GM12878 (cell line): ENCODE measurements around the gene RAPGEF3.

ENCODE experiments used
- BRCA1 ChIP-seq: IDR thresholded peaks from 2 replicates; pipeline ENCODE4 v1.6.1; 2011; ENCODE audit warnings: low read depth, low read length, improper control_type of control experiment
- CTCF ChIP-seq, 3 experiments: IDR thresholded peaks in 2 of 3; conservative IDR thresholded peaks in 1 of 3; 2 replicates each; pipeline ENCODE4 v1.5.1; 2011; ENCODE audit warnings: low read depth in 3 of 3, low read length in 3 of 3, mild to moderate bottlenecking in 3 of 3, control low read depth in 2 of 3, moderate library complexity in 2 of 3, inconsistent platforms in 1 of 3, mixed read lengths in 1 of 3; ENCODE audit not compliant: control insufficient read depth in 2 of 3, insufficient read depth in 1 of 3; ENCODE audit errors: extremely low read depth in 1 of 3
- ESRRA ChIP-seq: IDR thresholded peaks from 2 replicates; pipeline ENCODE4 v1.6.1; 2012; ENCODE audit warnings: mild to moderate bottlenecking, low read length, improper control_type of control experiment
- EZH2 ChIP-seq: IDR thresholded peaks from 2 replicates; pipeline ENCODE4 v1.6.1; 2012; ENCODE audit warnings: low read depth, mild to moderate bottlenecking, control low read depth, inconsistent platforms, low read length, borderline replicate concordance; ENCODE audit not compliant: control insufficient read depth
- IRF3 ChIP-seq: fragments of 450-650 bp; IDR thresholded peaks from 2 replicates; pipeline ENCODE4 v1.6.1; 2014; ENCODE audit warnings: mild to moderate bottlenecking
- JUNB ChIP-seq: IDR thresholded peaks from 2 replicates; pipeline ENCODE4 v1.6.1; 2016; ENCODE audit warnings: antibody characterized with exemption, mild to moderate bottlenecking
- POLR2AphosphoS5 ChIP-seq: IDR thresholded peaks from 2 replicates; pipeline ENCODE4 v1.6.1; 2011; ENCODE audit warnings: mild to moderate bottlenecking, low read length, inconsistent platforms
- SIX5 ChIP-seq: IDR thresholded peaks from 2 replicates; pipeline ENCODE4 v1.6.1; 2011; ENCODE audit warnings: mild to moderate bottlenecking, low read depth, low read length, moderate library complexity; ENCODE audit not compliant: severe bottlenecking
- SUZ12 ChIP-seq: fragments of 200-600 bp; sonication (generic); IDR thresholded peaks from one replicate; pipeline ENCODE4 v1.6.1; 2018; ENCODE audit warnings: antibody characterized with exemption, mild to moderate bottlenecking; ENCODE audit not compliant: unreplicated experiment
- YY1 ChIP-seq: IDR thresholded peaks from 2 replicates; pipeline ENCODE4 v1.6.1; 2011; ENCODE audit warnings: low read depth, mild to moderate bottlenecking, low read length
- ZNF687 ChIP-seq: fragments of 450-650 bp; IDR thresholded peaks from 2 replicates; pipeline ENCODE4 v1.6.1; 2017; ENCODE audit warnings: mild to moderate bottlenecking, moderate library complexity

GRCh38 chr12:47778881-47779280, 20.2 kb upstream of the RAPGEF3 start:
- TF ChIP-seq EZH2 (no peak), ESRRA (no peak), IRF3 (no peak), CTCF (IDR thresholded peaks at IDR 0.05 in 2 of 3, conservative IDR thresholded peaks at IDR 0.05 in 1 of 3; ENCODE audit: control insufficient read depth in 2 of 3, extremely low read depth in 1 of 3, insufficient read depth in 1 of 3, low read depth in 3 of 3, low read length in 3 of 3) (no peak), BRCA1 (no peak), YY1 (no peak), POLR2AphosphoS5 (no peak), SUZ12 (no peak), SIX5 (no peak), ZNF687 (no peak), JUNB (no peak)
